ENCODE data around the gene PLEKHG1. TPM values are rescaled to one million over a fixed set of nuclear protein-coding genes. Genes with fewer than 3 reads are reported as not detected.

Gene PLEKHG1
- total and polyA plus RNA-seq, 8 donors: 1.3 to 6.4 (median 2.6) TPM

GRCh38 chr6:150606168-150606591 lies 6.5 kb downstream of the PLEKHG1 start:
- Histone ChIP-seq H3K36me3 (no peaks in the 10 kb centered on the region), H3K4me3 (no peak overlapping the region), H3K4me1 (no peaks in the 10 kb centered on the region), H3K27ac (no peak overlapping the region), H3K9me3 (no peaks in the 10 kb centered on the region), H3K27me3 (peaks cover 0 to 2% (median 0%) of the 10 kb centered on the region in 4 donors)
- DNase-seq (no peak), FAIRE-seq (no peak), ATAC-seq (no peak)
- intact Hi-C loops (cut with DNase I): no loop called here
- 69 to 73% methylated on average over 3 of the region's 3 CpGs for WGBS, 2 donors
- TF ChIP-seq CTCF (IDR thresholded peaks at IDR 0.05): no peak

- Histone ChIP-seq H3K27me3 (peaks cover 0 to 2% (median 0%) of the 10 kb centered on the region in 4 donors), H3K4me1 (no peaks in the 10 kb centered on the region), H3K4me3 (no peak overlapping the region), H3K27ac (no peak overlapping the region), H3K9me3 (no peaks in the 10 kb centered on the region), H3K36me3 (no peaks in the 10 kb centered on the region)
- intact Hi-C loops (cut with DNase I): no loop called here
- no peak for FAIRE-seq
- no peak for DNase-seq
- 61 to 66% methylated on average over 5 of the region's 5 CpGs for WGBS, 2 donors
- no peak for ATAC-seq
- TF ChIP-seq CTCF (IDR thresholded peaks at IDR 0.05): no peak
Observed at GRCh38 chr6:150606647-150607328, 7.1 kb downstream of the PLEKHG1 start.

- H3K4me3 ChIP-seq: no peak overlapping the region
- no peak for TF ChIP-seq CTCF (IDR thresholded peaks at IDR 0.05)
- H3K27ac ChIP-seq: no peak overlapping the region
- DNase-seq (no peak), FAIRE-seq (no peak), ATAC-seq (no peak)
- no peaks in the 10 kb centered on the region for H3K36me3 ChIP-seq
- no peaks in the 10 kb centered on the region for H3K9me3 ChIP-seq
- WGBS, 2 donors: 78 to 85% methylated on average over 3 of the region's 3 CpGs
- no peaks in the 10 kb centered on the region for H3K4me1 ChIP-seq
- H3K27me3 ChIP-seq: peaks cover 0 to 2% (median 0%) of the 10 kb centered on the region in 4 donors
- intact Hi-C loops (cut with DNase I): no loop called here
Observed at GRCh38 chr6:150607329-150607650, 7.6 kb downstream of the PLEKHG1 start.

DNA sequence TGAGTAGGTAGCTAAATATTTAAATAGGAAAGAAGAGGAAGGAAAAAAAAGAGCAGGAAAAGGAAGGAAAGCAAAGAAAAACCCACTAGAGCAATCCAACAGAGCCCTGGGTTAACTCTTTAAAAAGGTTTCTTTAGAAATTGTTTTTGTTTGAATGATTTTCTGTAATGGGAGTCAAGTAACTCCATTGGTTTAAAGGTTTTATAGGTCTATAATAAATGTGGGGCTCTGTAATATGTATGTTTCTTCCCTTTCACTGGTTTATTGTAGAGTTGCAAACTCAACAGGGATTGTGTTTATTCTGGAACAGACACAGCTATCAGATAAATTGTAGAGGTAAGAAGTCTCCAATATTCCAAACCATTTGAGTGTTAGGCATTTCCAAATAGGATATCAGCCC lies 10.9 kb downstream of the PLEKHG1 start:
- ATAC-seq (no peak), DNase-seq (no peak), FAIRE-seq (no peak)
- intact Hi-C loops (cut with DNase I): no loop called here
- Histone ChIP-seq H3K9me3 (no peaks in the 10 kb centered on the region), H3K36me3 (no peaks in the 10 kb centered on the region), H3K4me3 (no peak overlapping the region), H3K27ac (no peak overlapping the region), H3K27me3 (no peaks in the 10 kb centered on the region), H3K4me1 (no peaks in the 10 kb centered on the region)
- TF ChIP-seq CTCF (IDR thresholded peaks at IDR 0.05): no peak

DNA sequence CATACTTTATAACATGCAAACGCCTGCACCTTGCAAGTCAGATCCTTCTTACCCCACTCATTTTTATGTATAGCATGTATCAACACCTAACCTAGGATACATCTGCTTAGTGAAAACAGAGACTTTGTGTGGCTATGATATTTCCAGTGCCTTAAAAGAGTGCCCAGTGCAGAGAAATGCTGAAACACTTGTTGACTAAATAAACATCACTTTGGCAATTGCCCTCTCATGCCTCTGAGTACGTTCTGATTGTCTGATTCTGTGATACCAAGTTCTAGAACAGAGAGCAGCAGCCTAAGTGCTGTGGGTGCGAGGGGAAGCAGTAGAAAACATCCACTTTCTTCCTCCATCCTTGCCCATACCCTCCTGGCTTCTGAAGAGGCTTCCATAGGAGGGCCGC lies 13.6 kb downstream of the PLEKHG1 start:
- FAIRE-seq: no peak
- 58 to 71% methylated on average over 4 of the region's 4 CpGs for WGBS, 2 donors

More for the DNA sequence above, 13.6 kb downstream of the PLEKHG1 start:
- ATAC-seq: no peak
- H3K36me3 ChIP-seq: no peaks in the 10 kb centered on the region
- H3K9me3 ChIP-seq: no peaks in the 10 kb centered on the region
- H3K4me3 ChIP-seq: no peak overlapping the region
- no peaks in the 10 kb centered on the region for H3K27me3 ChIP-seq
- DNase-seq: no peak
- no peaks in the 10 kb centered on the region for H3K4me1 ChIP-seq
- TF ChIP-seq CTCF (IDR thresholded peaks at IDR 0.05): no peak
- intact Hi-C loops (cut with DNase I): no loop called here
- H3K27ac ChIP-seq: no peak overlapping the region
